Large intestine (tissue), 3 donors: ENCODE results near the gene BCR. TPM values are rescaled to one million over a fixed set of nuclear protein-coding genes. Genes with fewer than 3 reads are reported as not detected.
"Not testable (repeated sequence)": the region's sequence is repeated elsewhere in the genome, so short reads cannot be mapped to it uniquely, and the experiment has no call there.

Experiments used
- DNase-seq, 2 donors: peaks; one replicate each; pipeline versions ENCODE4 v3.0.0 to v3.0.0-alpha.2; 2013
- H3K27ac ChIP-seq: one replicate; pipeline ENCODE4 v1.5.1; 2013; ENCODE audit warnings: low read length
- H3K27me3 ChIP-seq: 2 replicates; pipeline ENCODE4 v1.6.1; 2013; ENCODE audit warnings: low read length; ENCODE audit not compliant: control insufficient read depth, insufficient read depth
- H3K36me3 ChIP-seq: 2 replicates; pipeline ENCODE4 v1.6.1; 2013; ENCODE audit warnings: low read length; ENCODE audit not compliant: control insufficient read depth, insufficient read depth
- H3K4me1 ChIP-seq: one replicate; pipeline ENCODE4 v1.6.1; 2013; ENCODE audit warnings: low read length; ENCODE audit not compliant: control insufficient read depth, insufficient read depth
- H3K4me3 ChIP-seq: one replicate; pipeline ENCODE4 v1.5.1; 2013; ENCODE audit warnings: low read length
- H3K9me3 ChIP-seq: one replicate; pipeline ENCODE4 v1.6.1; 2013; ENCODE audit warnings: mild to moderate bottlenecking, low read depth, low read length, moderate library complexity; ENCODE audit not compliant: control insufficient read depth
- WGBS: methylation state at CpG from one replicate; pipeline ENCODE4 v1.1.5; 2013; ENCODE audit warnings: low lambda C conversion rate; ENCODE audit not compliant: insufficient coverage; 5-methylcytosine and 5-hydroxymethylcytosine counted together
- polyA plus RNA-seq: library from polyadenylated mRNA; unstranded; fragments of 120-200 nt; gene quantifications from one replicate; pipeline ENCODE4 v1.2.1, GENCODE V29; 2013

BCR gene
- polyA plus RNA-seq, 1 donor: 29.0 TPM

DNA sequence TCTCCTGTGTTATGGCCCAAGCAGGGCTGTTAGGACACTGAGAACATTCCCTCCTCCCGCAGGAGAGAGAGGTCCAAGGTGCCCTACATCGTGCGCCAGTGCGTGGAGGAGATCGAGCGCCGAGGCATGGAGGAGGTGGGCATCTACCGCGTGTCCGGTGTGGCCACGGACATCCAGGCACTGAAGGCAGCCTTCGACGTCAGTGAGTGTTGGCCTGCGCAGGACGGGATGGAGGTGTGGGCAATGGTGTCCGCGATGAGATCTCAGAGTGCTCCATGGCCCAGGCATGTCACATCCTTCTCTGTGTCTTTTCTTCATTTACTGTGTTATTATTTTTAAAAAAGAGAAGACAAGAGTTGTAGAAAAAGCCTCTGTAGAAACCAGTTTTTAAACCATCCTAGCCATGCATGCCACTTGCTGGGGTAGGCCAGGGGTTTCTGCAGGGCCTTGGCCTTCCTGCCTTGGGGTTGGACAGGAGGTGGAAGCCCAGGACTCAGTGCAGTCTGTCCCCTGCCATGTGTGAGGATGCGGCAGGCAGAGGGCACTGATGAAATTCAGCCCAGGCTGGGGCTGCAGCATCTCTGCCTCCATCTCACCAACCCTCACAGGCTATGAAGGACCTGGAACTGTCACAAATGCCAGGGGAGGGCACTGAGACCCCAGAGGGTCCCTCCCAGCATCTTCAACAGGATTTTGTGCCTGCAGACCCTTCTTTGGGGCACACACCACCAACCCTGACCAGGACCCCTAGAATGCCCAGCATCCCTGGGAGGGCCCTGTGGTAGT, 131.5 kb downstream of the BCR start:
- not testable (repeated sequence) for DNase-seq, H3K27me3 ChIP-seq, H3K27ac ChIP-seq, H3K4me3 ChIP-seq, H3K9me3 ChIP-seq, H3K4me1 ChIP-seq
- no CpG with 5 or more reads among the region's 18 CpGs for WGBS
- H3K36me3 ChIP-seq: peaks cover 22% of the 10 kb centered on the region

DNA sequence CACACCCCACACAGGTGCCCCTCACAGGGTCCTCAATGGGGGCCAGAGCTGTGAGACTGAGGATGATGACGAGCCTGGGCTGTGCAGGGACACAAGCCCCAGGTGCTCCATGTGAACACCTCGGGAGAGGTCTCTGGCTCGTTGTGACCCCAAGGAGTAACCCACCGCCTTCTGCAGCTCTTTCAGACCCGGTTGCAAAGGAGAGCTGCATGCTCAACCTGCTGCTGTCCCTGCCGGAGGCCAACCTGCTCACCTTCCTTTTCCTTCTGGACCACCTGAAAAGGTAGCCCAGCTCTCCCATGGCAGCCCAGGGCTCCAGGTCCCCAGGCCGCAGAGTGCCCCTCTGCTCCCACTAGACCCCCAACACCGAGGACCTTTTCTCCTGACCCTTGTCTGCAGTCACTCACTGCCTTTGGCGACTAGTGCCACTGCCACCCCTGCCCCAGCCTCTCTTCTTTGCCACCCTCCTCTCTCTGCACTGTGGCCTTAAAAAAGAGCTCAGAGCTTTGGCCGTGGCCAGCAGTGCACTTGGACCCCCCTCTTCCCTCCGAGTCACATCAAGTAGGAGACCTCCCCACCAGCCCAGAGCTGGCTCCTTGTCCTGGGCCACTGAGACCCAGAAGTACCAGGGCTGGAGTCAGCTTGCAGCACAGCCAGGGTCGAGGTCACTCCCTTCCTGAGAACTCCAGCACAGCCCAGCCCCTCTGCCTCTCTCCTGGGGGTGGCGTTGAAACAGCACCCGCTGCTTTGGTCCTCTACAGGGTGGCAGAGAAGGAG, 133.7 kb downstream of the BCR start:
- no peak overlapping the region for H3K4me3 ChIP-seq
- H3K27me3 ChIP-seq: no peaks in the 10 kb centered on the region
- no peaks in the 10 kb centered on the region for H3K4me1 ChIP-seq
- H3K36me3 ChIP-seq: peaks cover 22% of the 10 kb centered on the region
- WGBS: no CpG with 5 or more reads among the region's 14 CpGs
- no peak overlapping the region for H3K27ac ChIP-seq
- H3K9me3 ChIP-seq: no peaks in the 10 kb centered on the region
- DNase-seq: no peak

DNA sequence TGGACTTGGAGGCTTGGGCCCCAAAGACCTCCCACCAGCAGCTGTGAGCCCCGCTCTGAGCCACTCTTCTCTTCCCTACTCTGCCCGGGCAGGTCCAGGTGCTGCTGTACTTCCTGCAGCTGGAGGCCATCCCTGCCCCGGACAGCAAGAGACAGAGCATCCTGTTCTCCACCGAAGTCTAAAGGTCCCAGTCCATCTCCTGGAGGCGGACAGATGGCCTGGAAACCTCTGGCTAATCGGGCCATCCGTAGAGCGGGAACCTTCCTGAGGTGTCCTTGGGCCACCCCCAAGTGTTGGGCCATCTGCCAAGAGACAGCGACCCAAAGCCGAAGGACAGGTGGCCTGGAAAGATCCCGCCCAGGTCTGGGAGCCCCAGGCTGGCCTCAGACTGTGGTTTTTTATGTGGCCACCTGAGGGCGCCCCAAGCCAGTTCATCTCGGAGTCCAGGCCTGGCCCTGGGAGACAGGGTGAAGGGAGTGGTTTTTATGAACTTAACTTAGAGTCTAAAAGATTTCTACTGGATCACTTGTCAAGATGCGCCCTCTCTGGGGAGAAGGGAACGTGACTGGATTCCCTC, 135.1 kb downstream of the BCR start:
- no peaks in the 10 kb centered on the region for H3K27me3 ChIP-seq
- H3K4me3 ChIP-seq: no peak overlapping the region
- peak in 1 of 2 donors; percentile 63 for DNase-seq
- H3K36me3 ChIP-seq: peaks cover 22% of the 10 kb centered on the region
- no peaks in the 10 kb centered on the region for H3K4me1 ChIP-seq
- no CpG with 5 or more reads among the region's 15 CpGs for WGBS
- no peak overlapping the region for H3K27ac ChIP-seq
- no peaks in the 10 kb centered on the region for H3K9me3 ChIP-seq

DNA sequence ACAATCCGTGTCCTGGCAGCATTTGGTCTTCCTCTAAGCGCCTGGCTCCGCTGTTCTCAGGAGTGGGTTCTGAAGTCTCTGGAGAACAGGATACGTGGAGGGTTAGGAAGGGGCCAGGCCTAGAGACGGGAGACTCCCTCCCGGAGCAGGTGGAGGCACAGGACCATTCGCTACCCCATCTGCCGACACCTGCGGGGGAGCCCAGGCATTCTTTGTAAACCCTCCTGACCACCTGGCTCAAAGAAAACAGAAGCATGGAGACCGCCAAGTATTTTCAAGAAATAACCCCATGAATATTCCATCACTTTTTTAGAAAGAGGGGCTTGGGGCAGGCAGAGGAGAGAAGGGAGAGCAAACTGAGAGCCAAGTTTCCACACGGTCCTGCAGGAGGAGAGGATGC, 136.3 kb downstream of the BCR start:
- H3K4me1 ChIP-seq, H3K27me3 ChIP-seq, H3K9me3 ChIP-seq, H3K4me3 ChIP-seq, H3K27ac ChIP-seq, DNase-seq: not testable (repeated sequence)
- peaks cover 22% of the 10 kb centered on the region for H3K36me3 ChIP-seq
- WGBS: no CpG with 5 or more reads among the region's 11 CpGs

DNA sequence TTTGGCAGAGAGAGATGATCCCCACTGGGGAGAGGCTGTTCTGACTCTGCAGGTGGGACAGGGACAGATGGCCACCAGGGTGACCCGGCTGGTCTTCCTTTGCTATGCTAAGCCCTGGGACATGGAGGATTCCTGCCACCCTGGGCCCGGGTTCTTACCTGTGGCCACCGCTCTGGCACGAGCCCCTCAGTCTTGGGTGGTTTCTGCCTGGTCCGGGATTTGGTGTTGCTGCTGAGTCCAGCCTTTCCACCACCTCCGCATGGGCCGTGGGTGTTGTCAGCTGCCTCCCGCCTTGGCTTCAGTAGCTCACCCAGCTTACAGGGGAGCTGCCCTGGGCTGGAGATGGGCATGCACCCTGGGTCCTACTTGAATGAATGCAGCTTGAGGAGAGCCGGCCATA, 138.0 kb downstream of the BCR start:
- not testable (repeated sequence) for H3K4me3 ChIP-seq, H3K4me1 ChIP-seq, H3K27ac ChIP-seq, DNase-seq, H3K9me3 ChIP-seq, H3K27me3 ChIP-seq
- peaks cover 17% of the 10 kb centered on the region for H3K36me3 ChIP-seq
- no CpG with 5 or more reads among the region's 9 CpGs for WGBS

DNA sequence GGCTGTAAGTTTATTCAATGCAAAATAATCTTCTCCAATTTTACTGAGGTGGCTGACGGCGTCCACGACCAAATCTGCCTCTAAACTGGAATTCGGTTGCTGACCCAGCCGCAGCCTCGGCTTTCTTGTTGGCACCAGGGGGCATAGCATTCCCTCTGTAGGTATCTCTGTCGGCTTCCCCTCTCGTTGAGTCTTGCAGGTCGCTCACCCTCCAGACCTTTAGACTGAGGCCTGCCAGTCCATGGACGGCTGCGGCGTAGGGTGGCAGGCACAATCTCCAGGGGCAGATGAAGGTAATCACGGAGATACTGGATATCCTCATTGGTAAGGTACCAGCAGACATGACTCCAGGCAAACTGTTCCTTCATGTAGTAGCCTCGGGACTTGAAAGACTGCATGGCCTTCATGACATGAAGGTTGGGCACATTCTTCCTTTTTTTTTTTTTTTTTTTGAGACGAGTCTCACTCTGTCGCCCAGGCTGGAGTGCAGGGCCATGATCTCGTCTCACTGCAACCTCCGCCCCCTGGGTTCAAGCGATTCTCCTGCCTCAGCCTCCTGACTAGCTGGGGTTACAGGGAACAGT, 142.3 kb downstream of the BCR start:
- WGBS: no CpG with 5 or more reads among the region's 19 CpGs
- not testable (repeated sequence) for H3K36me3 ChIP-seq
- peak in 1 of 2 donors; percentile 11 for DNase-seq

DNA sequence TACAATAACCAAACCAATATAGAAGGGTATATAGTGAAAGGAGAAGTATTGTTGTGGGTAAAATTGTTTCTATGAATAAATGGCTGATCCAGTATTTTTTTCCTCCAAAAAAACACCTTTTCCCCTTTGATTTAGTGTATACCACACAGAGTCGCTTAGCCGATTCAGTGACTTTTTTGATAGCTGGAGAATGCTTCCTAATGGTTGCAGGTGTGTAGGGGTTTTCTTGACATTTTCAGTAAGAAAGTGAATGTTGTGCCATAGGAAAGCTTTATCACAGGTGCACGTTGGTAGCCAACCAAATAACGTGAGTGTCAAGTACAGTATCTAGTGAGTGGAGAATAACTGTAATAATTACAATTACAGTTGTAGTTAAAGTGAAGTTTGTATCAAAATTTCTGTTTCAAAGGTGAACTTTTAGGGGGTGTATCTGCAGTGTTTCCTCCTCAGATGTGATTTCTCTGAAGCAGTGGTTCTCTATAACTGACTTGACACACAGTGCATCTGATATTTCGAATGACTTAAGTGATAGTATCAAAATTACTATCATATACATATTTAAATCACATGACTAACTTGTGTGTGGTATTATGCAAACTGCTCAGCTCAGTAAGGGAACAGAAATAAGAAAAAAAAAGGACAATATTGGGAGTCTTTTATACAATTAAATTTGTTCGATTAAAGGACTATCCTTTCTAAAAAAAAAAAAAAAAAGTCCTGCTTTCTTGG, 143.8 kb downstream of the BCR start:
- H3K27me3 ChIP-seq, DNase-seq, H3K4me1 ChIP-seq, H3K27ac ChIP-seq, H3K36me3 ChIP-seq, H3K9me3 ChIP-seq, H3K4me3 ChIP-seq: not testable (repeated sequence)
- 100% methylated on average over 1 of the region's 6 CpGs for WGBS

More for the DNA sequence above, 142.3 kb downstream of the BCR start:
- not testable (repeated sequence) for H3K4me3 ChIP-seq, H3K4me1 ChIP-seq, H3K9me3 ChIP-seq, H3K27ac ChIP-seq, H3K27me3 ChIP-seq

DNA sequence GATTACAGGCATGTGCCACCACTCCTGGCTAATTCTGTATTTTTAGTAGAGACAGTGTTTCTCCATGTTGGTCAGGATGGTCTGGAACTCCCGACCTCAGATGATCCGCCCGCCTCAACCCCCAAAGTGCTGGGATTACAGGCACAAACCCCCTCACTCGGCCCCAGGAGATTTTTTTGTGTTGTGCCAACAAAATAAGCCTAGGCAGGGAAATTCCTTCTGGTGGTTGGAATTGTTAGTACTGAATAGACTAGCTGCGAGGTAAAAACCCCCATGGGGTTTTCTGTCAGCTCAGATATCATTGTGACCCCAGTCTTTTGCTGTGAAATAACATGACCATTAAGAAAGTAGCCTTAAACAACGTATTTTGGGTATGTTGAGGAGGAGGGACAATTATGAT, 144.9 kb downstream of the BCR start:
- Histone ChIP-seq H3K36me3 (no peaks in the 10 kb centered on the region), H3K4me3 (no peak overlapping the region), H3K9me3 (no peaks in the 10 kb centered on the region), H3K27ac (no peak overlapping the region), H3K4me1 (no peaks in the 10 kb centered on the region), H3K27me3 (no peaks in the 10 kb centered on the region)
- WGBS: no CpG with 5 or more reads among the region's 6 CpGs
- DNase-seq: no peak

DNA sequence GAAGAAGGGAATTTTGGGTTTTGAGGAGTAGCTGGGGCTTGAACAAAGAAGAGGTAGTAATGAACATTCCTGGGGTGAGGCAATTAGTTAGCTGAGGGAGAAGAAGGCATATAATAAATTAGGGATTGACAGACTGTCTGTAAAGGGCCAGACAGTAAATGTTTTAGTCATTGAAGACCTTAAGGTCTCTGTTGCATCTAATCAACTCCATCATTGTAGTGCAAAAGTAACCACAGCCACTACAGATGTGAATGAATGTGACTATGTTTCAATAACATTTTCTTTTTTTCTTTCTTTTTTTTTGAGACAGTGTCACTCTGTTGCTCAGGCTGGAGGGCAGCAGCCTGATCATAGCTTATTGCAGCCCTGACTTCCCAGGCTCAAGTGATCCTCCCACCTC, 153.5 kb downstream of the BCR start:
- not testable (repeated sequence) for H3K27ac ChIP-seq, DNase-seq, H3K27me3 ChIP-seq, H3K36me3 ChIP-seq, H3K4me3 ChIP-seq, H3K9me3 ChIP-seq, H3K4me1 ChIP-seq

DNA sequence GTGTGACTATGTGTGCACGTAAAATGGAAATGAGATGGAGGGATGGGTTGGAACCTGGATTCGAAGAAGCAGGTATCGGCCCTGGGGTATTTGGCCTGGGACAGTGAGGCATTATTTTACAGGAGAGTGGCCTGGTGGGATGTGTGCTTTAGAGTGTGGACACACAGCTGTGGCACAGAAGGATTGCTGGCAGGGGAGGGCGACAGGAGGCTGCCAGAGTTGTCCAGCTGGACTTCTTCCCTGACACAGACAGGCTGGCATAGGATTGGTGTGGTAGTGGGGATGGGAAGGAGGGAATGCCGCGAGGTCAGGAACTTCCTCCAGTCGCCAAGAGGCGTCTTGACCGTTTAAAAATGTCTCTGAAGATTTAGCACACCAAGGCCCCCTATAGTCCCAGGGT, 157.4 kb downstream of the BCR start:
- H3K9me3 ChIP-seq, H3K27ac ChIP-seq, H3K4me1 ChIP-seq, DNase-seq, H3K27me3 ChIP-seq, H3K36me3 ChIP-seq, H3K4me3 ChIP-seq: not testable (repeated sequence)
- no CpG with 5 or more reads among the region's 9 CpGs for WGBS
